ENCODE measurements around the gene SCARF2.
"Not testable (repeated sequence)": the region's sequence is repeated elsewhere in the genome, so short reads cannot be mapped to it uniquely, and the experiment has no call there.

SCARF2 gene

DNA sequence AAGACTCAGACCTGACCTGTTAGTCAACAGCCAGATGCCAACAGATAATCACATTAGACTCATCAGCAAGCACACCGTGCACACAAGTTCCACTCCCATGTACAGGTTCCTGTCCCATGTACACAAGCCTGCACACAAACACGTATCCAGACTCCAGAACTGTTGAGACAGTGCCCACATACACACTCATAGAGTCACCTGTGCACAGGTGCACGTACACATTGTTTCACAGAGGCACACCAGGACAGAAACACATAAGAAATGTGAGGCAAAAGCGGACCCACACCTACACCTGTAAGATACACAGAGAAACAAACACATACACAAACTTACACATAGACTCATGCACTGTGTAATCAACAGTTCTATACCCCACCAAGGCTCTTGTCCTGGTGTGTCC lies 46.4 kb downstream of the SCARF2 start:
- DNase-seq, result no peak

DNA sequence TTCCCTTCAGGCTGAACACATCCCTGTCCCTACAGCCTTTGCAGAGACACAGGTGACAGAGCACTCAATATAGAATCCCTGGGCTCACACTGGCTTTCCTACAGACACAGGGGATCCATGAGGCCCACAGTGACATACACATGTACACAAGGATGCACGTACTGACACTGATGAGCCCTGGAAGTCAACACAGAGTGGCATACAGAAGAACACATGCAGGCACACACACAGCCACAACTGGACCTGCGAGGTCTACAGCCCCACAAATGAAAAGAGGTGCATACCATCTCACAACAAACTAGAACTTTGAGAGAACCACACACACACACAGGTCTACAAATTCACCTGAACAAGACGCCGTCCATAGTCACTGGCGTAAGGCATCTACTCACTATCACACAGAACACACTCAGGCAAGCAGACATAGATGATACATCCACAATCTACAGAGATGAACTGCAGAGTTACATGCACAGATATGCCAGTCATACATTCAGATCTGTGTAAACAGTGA lies 47.2 kb downstream of the SCARF2 start:
- no peak for DNase-seq

DNA sequence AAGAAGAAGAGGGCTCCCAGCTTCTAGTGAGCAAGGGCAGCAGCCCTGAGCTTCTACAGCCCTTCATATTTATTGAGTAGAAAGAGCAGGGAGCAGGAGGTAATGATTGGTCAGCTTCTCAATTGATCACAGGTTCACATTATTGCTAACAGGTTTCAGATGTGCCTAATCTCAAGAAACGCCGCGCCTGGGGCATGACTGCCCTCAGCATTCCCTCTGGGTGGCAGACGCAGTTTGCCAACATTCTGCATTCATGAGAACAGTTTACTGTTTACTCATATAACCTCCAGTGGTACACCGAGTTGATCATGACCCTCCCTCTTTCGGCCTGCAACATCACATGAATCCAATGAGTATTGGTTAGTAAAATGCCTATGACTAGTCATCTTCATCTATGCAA lies 48.3 kb downstream of the SCARF2 start:
- DNase-seq, result no peak

DNA sequence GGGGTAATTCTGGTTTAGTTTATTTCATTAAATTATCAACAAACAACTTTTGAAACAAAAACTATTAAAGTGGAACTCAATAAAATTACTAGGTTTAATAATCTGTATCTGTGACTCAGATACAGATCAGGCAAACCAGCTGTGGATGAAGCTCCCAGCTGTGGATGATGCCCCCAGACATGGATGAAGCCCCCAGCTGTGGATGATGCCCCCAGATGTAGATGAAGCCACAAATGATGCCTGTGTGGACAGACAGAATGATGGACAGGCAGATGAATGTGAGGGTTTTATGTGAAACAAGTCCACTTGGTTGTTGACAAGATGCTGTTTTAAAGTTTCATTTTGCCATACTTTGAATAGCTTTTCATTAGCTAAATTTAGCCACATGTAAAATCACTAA lies 49.4 kb downstream of the SCARF2 start:
- DNase-seq, result no peak

DNA sequence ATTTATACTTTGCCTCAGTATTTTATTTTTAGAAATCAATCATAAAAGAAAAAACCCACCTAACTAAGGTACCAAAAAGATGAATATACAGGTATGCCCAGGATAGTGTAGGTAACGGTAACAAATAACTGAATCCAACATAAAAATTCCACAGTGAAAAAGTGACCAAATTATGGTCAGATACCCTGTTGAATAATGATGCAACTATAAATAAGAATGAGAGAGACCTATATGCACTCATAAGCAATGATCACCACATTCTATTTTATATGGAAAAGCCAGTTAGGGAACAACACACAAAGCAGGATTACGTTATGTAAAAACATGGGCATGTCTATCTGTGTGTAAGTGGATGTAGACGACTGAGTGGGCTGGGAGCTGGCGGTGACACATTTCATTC lies 50.7 kb downstream of the SCARF2 start:
- no peak for DNase-seq

DNA sequence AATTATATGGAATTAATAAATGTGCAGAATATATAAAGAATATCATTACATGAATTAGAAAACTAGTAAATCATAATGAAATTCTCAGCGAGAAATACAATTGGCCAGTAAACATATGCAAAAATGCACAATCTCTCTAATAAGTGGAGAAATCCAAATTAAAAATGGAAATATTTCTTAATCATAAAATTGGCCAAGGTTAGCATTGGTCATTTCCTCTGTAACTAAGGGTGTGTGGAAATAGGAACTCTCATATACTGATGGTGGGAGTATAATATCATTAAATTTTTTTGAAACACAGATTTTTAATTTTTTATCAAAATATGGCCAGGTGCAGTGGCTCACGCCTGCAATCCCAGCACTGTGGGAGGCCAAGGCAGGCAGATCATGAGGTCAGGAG lies 51.3 kb downstream of the SCARF2 start:
- no peak for DNase-seq

DNA sequence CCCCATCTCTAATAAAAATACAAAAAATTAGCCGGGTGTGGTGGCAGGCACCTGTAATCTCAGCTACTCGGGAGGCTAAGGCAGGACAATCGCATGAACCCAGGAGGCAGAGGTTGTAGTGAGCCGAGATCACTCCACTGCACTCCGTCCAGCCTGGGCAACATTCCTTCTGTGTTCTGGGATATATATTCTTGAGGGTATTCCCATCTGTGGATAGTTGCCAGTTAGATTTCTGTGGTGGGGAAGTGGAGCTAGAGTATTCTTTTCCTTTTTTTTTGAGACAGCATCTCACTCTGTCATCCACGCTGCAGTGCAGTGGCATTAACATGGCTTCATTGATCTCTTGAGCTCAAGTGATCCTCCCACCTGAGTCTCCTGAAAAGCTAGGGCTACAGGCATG lies 52.8 kb downstream of the SCARF2 start:
- DNase-seq, result no peak

DNA sequence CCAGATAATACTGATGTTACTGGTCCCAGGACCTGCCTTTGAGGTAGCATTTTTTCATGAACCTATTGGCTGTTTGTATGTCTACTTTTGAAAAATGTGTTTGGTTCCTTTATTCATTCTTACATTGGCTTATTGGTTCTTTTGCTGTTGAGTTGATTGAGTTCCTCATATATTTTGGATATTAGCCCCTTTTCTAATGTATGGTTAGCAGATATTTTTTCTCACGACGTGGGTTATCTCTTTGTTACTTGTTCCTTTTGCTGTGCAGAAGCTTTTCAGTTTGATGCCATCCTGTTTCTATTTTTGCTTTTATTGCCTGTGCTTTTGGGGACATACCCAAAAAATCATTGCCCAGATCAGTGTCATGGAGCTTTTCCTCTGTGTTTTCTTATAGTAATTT lies 53.5 kb downstream of the SCARF2 start:
- no peak for DNase-seq

DNA sequence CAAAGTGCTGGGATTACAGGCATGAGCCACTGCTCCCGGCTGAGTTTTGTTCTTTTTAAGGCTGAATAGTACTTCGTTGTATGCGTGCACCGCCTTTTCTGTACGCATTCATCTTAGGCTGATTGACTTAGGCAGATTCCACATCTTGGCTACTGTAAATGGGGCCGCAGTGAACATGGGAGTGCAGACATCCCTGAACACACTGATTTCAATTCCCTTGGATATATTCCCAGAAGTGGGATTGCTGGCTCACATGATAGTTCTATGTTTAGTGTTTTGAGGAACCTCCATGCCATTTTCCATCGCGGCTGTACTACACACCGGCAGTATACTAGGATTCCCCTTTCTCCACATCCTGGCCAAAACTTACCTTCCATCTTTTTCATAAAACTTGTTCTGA lies 54.1 kb downstream of the SCARF2 start:
- DNase-seq, result no peak

DNA sequence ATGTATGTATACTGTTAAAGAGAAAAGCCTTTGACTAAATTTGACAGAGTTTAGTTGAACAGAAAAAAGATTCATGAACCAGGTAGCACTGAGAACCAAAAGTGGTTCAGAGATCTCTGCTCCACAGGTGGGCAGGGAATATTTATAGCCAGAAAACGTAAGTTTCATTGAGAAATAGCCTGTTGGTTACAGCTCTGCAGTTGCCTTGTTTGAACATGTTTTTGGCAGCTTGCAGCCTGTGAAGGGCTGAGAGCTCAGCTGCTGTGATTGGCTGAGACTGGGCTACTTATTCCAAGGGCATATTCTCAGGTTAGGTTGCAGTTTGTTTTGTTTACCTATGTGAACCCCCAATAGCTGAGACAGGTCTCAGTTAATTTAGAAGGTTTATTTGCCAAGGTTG lies 57.1 kb downstream of the SCARF2 start:
- no peak for DNase-seq

DNA sequence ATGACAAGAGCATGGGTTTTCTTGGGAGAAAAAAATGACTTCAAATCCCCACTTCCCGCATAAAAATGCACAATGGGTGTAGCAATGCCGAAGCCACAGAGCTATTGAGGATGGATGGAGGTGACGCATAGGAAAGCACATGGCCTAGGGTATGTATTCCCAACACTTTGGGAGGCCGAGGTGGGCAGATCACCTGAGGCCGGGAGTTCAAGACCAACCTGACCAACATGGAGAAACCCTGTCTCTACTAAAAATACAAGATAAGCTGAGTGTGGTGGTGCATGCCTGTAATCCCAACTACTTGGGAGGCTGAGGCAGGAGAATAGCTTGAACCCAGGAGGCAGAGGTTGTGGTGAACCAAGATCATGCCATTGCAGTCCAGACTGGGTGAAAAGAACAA lies 58.9 kb downstream of the SCARF2 start:
- DNase-seq, result not testable (repeated sequence)

DNA sequence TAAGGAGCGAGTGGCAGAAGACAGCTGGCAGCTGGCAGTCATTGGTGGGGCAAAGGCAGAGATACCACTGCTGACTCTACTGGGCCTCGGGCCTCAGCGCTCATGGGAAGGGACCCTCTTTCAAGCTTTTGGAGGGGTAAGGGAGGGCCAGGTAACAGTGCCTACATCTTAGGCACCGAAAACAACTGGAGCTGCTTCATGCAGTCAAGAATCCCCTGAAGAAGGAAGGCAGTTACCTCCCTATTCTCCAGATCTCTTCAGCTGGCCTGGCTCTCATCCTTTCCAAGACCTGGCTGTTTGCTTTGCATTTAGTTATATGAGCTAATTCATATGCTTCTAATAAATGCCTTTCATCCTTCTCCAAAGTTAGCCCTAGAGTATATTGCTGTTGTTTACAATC lies 59.5 kb downstream of the SCARF2 start:
- DNase-seq, result no peak

DNA sequence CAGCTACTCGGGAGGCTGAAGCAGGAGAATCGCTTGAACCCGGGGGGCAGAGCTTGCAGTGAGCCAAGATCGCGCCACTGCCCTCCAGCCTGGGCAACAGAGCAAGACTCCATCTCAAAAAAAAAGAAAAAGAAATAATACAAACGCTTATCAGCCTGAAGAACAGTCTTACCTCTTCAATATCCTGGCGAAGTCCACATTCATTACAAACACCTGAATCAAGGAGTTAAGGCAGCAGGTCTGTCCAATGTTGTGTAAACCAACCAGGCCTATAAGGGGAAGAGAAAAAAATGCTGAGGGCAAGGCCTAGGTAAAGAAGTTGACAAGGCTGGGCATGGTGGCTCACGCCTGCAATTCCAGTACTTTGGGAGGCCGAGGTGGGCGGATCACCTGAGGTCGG lies 60.6 kb downstream of the SCARF2 start:
- not testable (repeated sequence) for DNase-seq

DNA sequence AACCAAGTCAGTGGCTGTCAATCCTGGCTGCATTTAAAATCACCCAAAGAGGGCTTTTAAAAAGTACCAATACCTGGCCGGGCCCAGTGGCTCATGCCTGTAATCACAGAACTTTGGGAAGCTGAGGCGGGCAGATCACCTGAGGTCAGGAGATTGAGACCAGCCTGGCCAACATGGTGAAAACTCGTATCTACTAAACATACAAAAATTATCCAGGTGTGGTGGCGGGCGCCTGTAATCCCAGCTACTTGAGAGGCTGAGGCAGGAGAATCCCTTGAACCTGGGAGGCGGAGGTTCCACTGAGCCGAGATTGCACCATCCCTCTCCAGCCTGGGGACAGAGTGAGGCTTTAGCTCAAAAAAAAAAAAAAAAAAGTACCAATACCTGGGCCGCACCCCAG lies 61.3 kb downstream of the SCARF2 start:
- not testable (repeated sequence) for DNase-seq

Data from activated naive CD4-positive, alpha-beta T cell treated with Interleukin-2 at 50 U/mL for 16 hours (primary cell).